Keratinocyte (primary cell): ENCODE measurements around the gene CHRD. TPM values are rescaled to one million over a fixed set of nuclear protein-coding genes. Genes with fewer than 3 reads are reported as not detected.

Experiments used
- DNase-seq: peaks from one replicate; pipeline ENCODE4 v3.0.0-alpha.2; 2011; ENCODE audit warnings: low read depth, missing footprints, low spot score
- FAIRE-seq: peaks from 2 replicates; lab custom pipeline; 2011; peaks lifted over from hg19 to GRCh38; lab: Jason Lieb, UNC
- H2AFZ ChIP-seq: 2 replicates; pipeline ENCODE4 v1.6.0; 2012; ENCODE audit warnings: low read length, control low read depth, inconsistent platforms; ENCODE audit not compliant: control insufficient read depth
- H3K27ac ChIP-seq: 2 replicates; pipeline ENCODE4 v1.5.1; 2011; ENCODE audit warnings: low read length; ENCODE audit not compliant: control insufficient read depth, insufficient read depth
- H3K27me3 ChIP-seq: 3 replicates; pipeline ENCODE4 v1.6.0; 2011; ENCODE audit warnings: low read length; ENCODE audit not compliant: control insufficient read depth, insufficient read depth; ENCODE audit errors: extremely low read depth
- H3K36me3 ChIP-seq, 2 experiments: 2 replicates in 1 of 2; 3 replicates in 1 of 2; pipeline ENCODE4 v1.5.1; 2011; ENCODE audit warnings: low read length in 2 of 2, mild to moderate bottlenecking in 1 of 2; ENCODE audit not compliant: control insufficient read depth in 2 of 2, insufficient read depth in 2 of 2; ENCODE audit errors: extremely low read depth in 1 of 2
- H3K4me1 ChIP-seq: 3 replicates; pipeline ENCODE4 v1.5.1; 2011; ENCODE audit warnings: low read length; ENCODE audit not compliant: control insufficient read depth, insufficient read depth; ENCODE audit errors: extremely low read depth
- H3K4me2 ChIP-seq: 3 replicates; pipeline ENCODE4 v1.6.0; 2011; ENCODE audit warnings: low read depth, low read length; ENCODE audit not compliant: control insufficient read depth, insufficient read depth; ENCODE audit errors: extremely low read depth
- H3K4me3 ChIP-seq, 3 experiments: fragments of 200-600 bp in 1 of 3; sonication (generic) in 1 of 3; 2 replicates in 2 of 3; 3 replicates in 1 of 3; pipeline ENCODE4 v1.5.1; 2011 to 2016; ENCODE audit warnings: low read length in 3 of 3, mild to moderate bottlenecking in 3 of 3, control low read depth in 2 of 3, inconsistent platforms in 1 of 3, low read depth in 1 of 3, mixed read lengths in 1 of 3, mixed run types in 1 of 3, moderate library complexity in 1 of 3; ENCODE audit not compliant: control insufficient read depth in 2 of 3, insufficient read depth in 2 of 3; ENCODE audit errors: extremely low read depth in 1 of 3
- H3K79me2 ChIP-seq: 2 replicates; pipeline ENCODE4 v1.6.0; 2012; ENCODE audit warnings: low read length; ENCODE audit not compliant: control insufficient read depth, insufficient read depth
- H3K9ac ChIP-seq: 3 replicates; pipeline ENCODE4 v1.6.0; 2011; ENCODE audit warnings: low read length; ENCODE audit not compliant: control insufficient read depth, insufficient read depth; ENCODE audit errors: extremely low read depth
- H3K9me1 ChIP-seq: 3 replicates; pipeline ENCODE4 v1.6.0; 2011; ENCODE audit warnings: low read length; ENCODE audit not compliant: control insufficient read depth, insufficient read depth; ENCODE audit errors: extremely low read depth
- H3K9me3 ChIP-seq: 2 replicates; pipeline ENCODE4 v1.5.1; 2012; ENCODE audit warnings: low read depth, low read length; ENCODE audit not compliant: control insufficient read depth
- H4K20me1 ChIP-seq: 3 replicates; pipeline ENCODE4 v1.6.0; 2011; ENCODE audit warnings: low read length; ENCODE audit not compliant: control insufficient read depth, insufficient read depth; ENCODE audit errors: extremely low read depth
- CTCF ChIP-seq, 3 experiments: IDR thresholded peaks in 1 of 3; conservative IDR thresholded peaks in 1 of 3; optimal IDR thresholded peaks in 1 of 3; 2 replicates in 2 of 3; 3 replicates in 1 of 3; pipeline versions ENCODE3 to v1.5.1; 2011; ENCODE audit warnings: low read length in 3 of 3, mild to moderate bottlenecking in 3 of 3, moderate library complexity in 2 of 3, control low read depth in 1 of 3, inconsistent platforms in 1 of 3; ENCODE audit not compliant: insufficient read depth in 2 of 3; ENCODE audit errors: extremely low read depth in 1 of 3
- EZH2 ChIP-seq: IDR thresholded peaks from one replicate; pipeline ENCODE4 v1.6.1; 2012; ENCODE audit warnings: inconsistent platforms, mild to moderate bottlenecking, low read length, moderate library complexity
- dilution Hi-C: fragments of 300-500 bp; cut with MboI; formaldehyde crosslinking; loops from one replicate; pipeline ENCODE4 v1.7.0; 2020; ENCODE audit warnings: low sequenced_read_pairs; ENCODE audit not compliant: extremely low pct_ligation_motif_present
- polyA plus RNA-seq, 5 experiments: library from polyadenylated mRNA; depleted of rRNA in 3 of 5; stranded (reverse) in 3 of 5; stranded (forward) in 1 of 5; unstranded in 1 of 5; fragments of >200 nt; gene quantifications; 1 replicate in 1 of 5; 2 replicates in 3 of 5; 3 replicates in 1 of 5; pipeline versions ENCODE4 v1.2.1 to v1.2.3, GENCODE V29; 2011 to 2012; ENCODE audit warnings: missing spikeins in 2 of 5, low read depth in 1 of 5, low replicate concordance in 1 of 5

The CHRD gene
- polyA plus RNA-seq, 1 donor (not counting 4 experiments of a cell fraction or from before 2014, with no cell fraction given), result not detected

GRCh38 chr3:184371570-184372018, 8.3 kb upstream of the CHRD start:
- peaks cover 3% of the 10 kb centered on the region for H3K79me2 ChIP-seq
- FAIRE-seq (peak; percentile 68), DNase-seq (peak; percentile 60)
- H3K4me3 ChIP-seq, result no peak overlapping the region
- H3K4me2 ChIP-seq, result no peak overlapping the region
- H3K27me3 ChIP-seq, result peaks cover 20% of the 10 kb centered on the region
- no peaks in the 10 kb centered on the region for H3K9me3 ChIP-seq
- peaks cover 13 to 18% of the 10 kb centered on the region in 2 experiments for H3K36me3 ChIP-seq
- no peak overlapping the region for H2AFZ ChIP-seq
- H4K20me1 ChIP-seq, result no peaks in the 10 kb centered on the region
- H3K27ac ChIP-seq, result no peak overlapping the region
- TF ChIP-seq EZH2 (no peak), CTCF (optimal IDR thresholded peaks at IDR 0.05 in 1 of 3, IDR thresholded peaks at IDR 0.05 in 1 of 3, conservative IDR thresholded peaks at IDR 0.05 in 1 of 3; ENCODE audit: extremely low read depth in 1 of 3, insufficient read depth in 2 of 3, low read length in 3 of 3) (peak; percentile 96 to 99 (median 98))
- no peaks in the 10 kb centered on the region for H3K9me1 ChIP-seq
- no peak overlapping the region for H3K9ac ChIP-seq
- dilution Hi-C loops, result no loop called here
- peaks cover 3% of the 10 kb centered on the region for H3K4me1 ChIP-seq

GRCh38 chr3:184372296-184372821, 7.5 kb upstream of the CHRD start:
- Histone ChIP-seq H3K9me3 (no peaks in the 10 kb centered on the region), H3K4me1 (peaks cover 3% of the 10 kb centered on the region), H4K20me1 (no peaks in the 10 kb centered on the region), H3K36me3 (peaks cover 9 to 14% of the 10 kb centered on the region in 2 experiments), H3K79me2 (no peaks in the 10 kb centered on the region), H3K27ac (no peak overlapping the region), H3K9me1 (no peaks in the 10 kb centered on the region), H3K4me3 (no peak overlapping the region), H3K4me2 (no peak overlapping the region), H2AFZ (no peak overlapping the region), H3K27me3 (peaks cover 28% of the 10 kb centered on the region), H3K9ac (no peak overlapping the region)
- TF ChIP-seq EZH2 (no peak), CTCF (optimal IDR thresholded peaks at IDR 0.05 in 1 of 3, IDR thresholded peaks at IDR 0.05 in 1 of 3, conservative IDR thresholded peaks at IDR 0.05 in 1 of 3; ENCODE audit: extremely low read depth in 1 of 3, insufficient read depth in 2 of 3, low read length in 3 of 3) (no peak)
- no peak for FAIRE-seq
- DNase-seq, result no peak
- dilution Hi-C loops, result no loop called here
